ENCODE measurements around the gene FAM177A1.
"Not testable (repeated sequence)": the region's sequence is repeated elsewhere in the genome, so short reads cannot be mapped to it uniquely, and the experiment has no call there.

Gene FAM177A1

GRCh38 chr14:35046048-35046750, at the start of gene FAM177A1:
FAM177A1 (plus strand) TSS chr14:35046272; CDS start chr14:35046464, 192 bp downstream.
- peak; percentile 89 for TF ChIP-seq POLR2A (IDR thresholded peaks at IDR 0.05; ENCODE audit: low read depth, low read length)
- DNase-seq (ENCODE audit: insufficient read length, low spot score): peak; percentile 97
- FAIRE-seq: peak; percentile 84

- TF ChIP-seq POLR2A (IDR thresholded peaks at IDR 0.05; ENCODE audit: low read depth, low read length): no peak
- DNase-seq (ENCODE audit: insufficient read length, low spot score) (no peak), FAIRE-seq (no peak)
These were observed 48.3 kb upstream of the FAM177A1 start for GRCh38 chr14:34997762-34998161.

GRCh38 chr14:34999500-34999899, 46.6 kb upstream of the FAM177A1 start:
- TF ChIP-seq POLR2A (IDR thresholded peaks at IDR 0.05; ENCODE audit: low read depth, low read length): no peak
- FAIRE-seq (peak; percentile 6), DNase-seq (ENCODE audit: insufficient read length, low spot score) (no peak)

- TF ChIP-seq POLR2A (IDR thresholded peaks at IDR 0.05; ENCODE audit: low read depth, low read length): no peak
- FAIRE-seq: no peak
These were observed 44.5 kb upstream of the FAM177A1 start for GRCh38 chr14:35001621-35002020.

GRCh38 chr14:35004839-35005238, 41.2 kb upstream of the FAM177A1 start:
- FAIRE-seq (no peak), DNase-seq (ENCODE audit: insufficient read length, low spot score) (no peak)
- no peak for TF ChIP-seq POLR2A (IDR thresholded peaks at IDR 0.05; ENCODE audit: low read depth, low read length)

More at GRCh38 chr14:35001621-35002020, 44.5 kb upstream of the FAM177A1 start:
- DNase-seq (ENCODE audit: insufficient read length, low spot score): no peak

- DNase-seq (ENCODE audit: insufficient read length, low spot score) (no peak), FAIRE-seq (no peak)
- no peak for TF ChIP-seq POLR2A (IDR thresholded peaks at IDR 0.05; ENCODE audit: low read depth, low read length)
These were observed 29.5 kb upstream of the FAM177A1 start for GRCh38 chr14:35016568-35016967.

GRCh38 chr14:35020713-35021112, 25.4 kb upstream of the FAM177A1 start:
- FAIRE-seq (no peak), DNase-seq (ENCODE audit: insufficient read length, low spot score) (no peak)
- no peak for TF ChIP-seq POLR2A (IDR thresholded peaks at IDR 0.05; ENCODE audit: low read depth, low read length)

GRCh38 chr14:35028435-35028834, 17.6 kb upstream of the FAM177A1 start:
- no peak for DNase-seq (ENCODE audit: insufficient read length, low spot score)
- FAIRE-seq: no peak
- no peak for TF ChIP-seq POLR2A (IDR thresholded peaks at IDR 0.05; ENCODE audit: low read depth, low read length)

- TF ChIP-seq POLR2A (IDR thresholded peaks at IDR 0.05; ENCODE audit: low read depth, low read length): no peak
- no peak for DNase-seq (ENCODE audit: insufficient read length, low spot score)
- no peak for FAIRE-seq
These were observed 13.5 kb upstream of the FAM177A1 start for GRCh38 chr14:35032562-35032961.

GRCh38 chr14:35034440-35034833, 11.6 kb upstream of the FAM177A1 start:
- FAIRE-seq: no peak
- no peak for DNase-seq (ENCODE audit: insufficient read length, low spot score)
- no peak for TF ChIP-seq POLR2A (IDR thresholded peaks at IDR 0.05; ENCODE audit: low read depth, low read length)

GRCh38 chr14:35034944-35035554, 11.0 kb upstream of the FAM177A1 start:
- not testable (repeated sequence) for DNase-seq (ENCODE audit: insufficient read length, low spot score); FAIRE-seq

GRCh38 chr14:35038312-35038711, 7.8 kb upstream of the FAM177A1 start:
- DNase-seq (ENCODE audit: insufficient read length, low spot score); FAIRE-seq: not testable (repeated sequence)

- no peak for TF ChIP-seq POLR2A (IDR thresholded peaks at IDR 0.05; ENCODE audit: low read depth, low read length)
- FAIRE-seq: no peak
- DNase-seq (ENCODE audit: insufficient read length, low spot score): no peak
These were observed 3.4 kb upstream of the FAM177A1 start for GRCh38 chr14:35042632-35043031.

- no peak for FAIRE-seq
- no peak for TF ChIP-seq POLR2A (IDR thresholded peaks at IDR 0.05; ENCODE audit: low read depth, low read length)
- no peak for DNase-seq (ENCODE audit: insufficient read length, low spot score)
These were observed 3.0 kb upstream of the FAM177A1 start for GRCh38 chr14:35043046-35043445.

Measured in H54 (cell line).